NCI-H446 (cell line): Measurements from ENCODE around the gene CCDC34.

ENCODE experiments used
- DNase-seq, 2 experiments: peaks; one replicate each; lab custom pipeline; 2025; lab: John Stamatoyannopoulos, UW

The CCDC34 gene

DNA sequence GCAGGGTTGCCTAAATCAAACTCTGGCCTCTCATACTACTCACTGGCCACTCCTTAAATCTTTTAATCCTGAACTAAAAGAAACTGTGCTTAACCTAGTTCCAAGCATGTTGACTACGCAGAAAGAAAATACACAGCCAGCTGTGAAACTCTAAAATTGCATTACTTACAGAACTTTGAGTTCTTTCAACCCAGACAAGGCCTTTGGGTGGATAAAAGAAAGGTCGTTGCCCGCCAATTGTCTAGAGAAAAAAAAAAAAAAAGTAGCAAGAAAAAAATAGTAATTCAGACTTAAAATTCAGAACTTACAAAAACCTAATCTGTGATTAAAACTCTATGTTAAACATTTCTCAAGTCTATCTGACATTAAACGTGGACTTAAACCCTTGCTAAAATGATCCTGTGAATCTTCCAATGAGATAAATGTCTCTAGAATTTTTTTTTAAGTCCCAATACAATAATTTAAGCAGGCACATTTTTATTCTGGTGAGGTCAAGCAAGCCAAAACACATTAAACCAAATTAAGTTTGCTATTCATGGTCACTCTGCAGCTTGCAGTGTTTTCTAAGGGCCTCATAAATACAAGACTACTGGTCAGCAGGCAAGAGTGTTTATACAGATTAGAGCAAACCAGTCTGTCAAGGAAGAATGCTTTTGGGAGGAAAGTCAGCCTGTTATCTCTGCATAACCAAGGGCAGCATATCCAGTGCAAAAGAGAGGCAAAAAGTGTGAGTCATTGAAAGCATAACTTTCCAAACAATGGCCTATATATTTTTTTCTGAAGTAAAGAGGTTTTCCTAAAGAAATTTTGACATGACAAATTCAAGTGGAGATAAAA lies 29.5 kb upstream of the CCDC34 start:
- no peak for DNase-seq

DNA sequence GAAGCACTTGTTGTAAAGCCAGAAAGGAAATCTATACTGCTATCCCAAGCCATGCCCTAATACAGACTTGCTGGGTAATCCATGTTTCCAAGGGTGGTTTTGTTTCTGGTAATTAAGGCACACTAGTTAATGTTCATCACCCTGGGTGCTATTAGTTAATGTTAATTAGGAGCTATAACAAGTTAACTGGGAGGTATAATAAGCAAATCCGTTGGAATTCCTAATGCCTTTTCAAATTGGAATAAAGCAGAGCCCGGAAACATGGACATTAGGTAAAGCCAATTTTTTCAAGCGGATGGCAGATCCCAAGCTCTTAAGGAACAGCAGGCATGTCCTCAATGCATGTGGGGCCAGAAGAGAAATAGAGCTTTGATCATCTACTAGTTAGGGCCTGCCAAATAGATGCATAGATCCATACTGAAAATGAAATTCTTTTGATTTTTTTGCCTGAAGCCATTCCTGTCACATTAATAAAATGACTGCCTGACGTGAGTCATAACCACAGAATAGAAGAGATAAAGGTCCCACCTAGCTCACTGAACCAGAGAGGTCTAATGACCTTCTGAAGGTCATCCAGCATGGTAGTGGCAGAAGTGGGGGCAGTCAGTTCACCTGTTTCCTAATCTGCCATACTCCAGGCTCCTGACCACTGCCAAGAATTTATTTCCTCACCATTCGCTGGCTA lies 28.5 kb upstream of the CCDC34 start:
- DNase-seq, result no peak

DNA sequence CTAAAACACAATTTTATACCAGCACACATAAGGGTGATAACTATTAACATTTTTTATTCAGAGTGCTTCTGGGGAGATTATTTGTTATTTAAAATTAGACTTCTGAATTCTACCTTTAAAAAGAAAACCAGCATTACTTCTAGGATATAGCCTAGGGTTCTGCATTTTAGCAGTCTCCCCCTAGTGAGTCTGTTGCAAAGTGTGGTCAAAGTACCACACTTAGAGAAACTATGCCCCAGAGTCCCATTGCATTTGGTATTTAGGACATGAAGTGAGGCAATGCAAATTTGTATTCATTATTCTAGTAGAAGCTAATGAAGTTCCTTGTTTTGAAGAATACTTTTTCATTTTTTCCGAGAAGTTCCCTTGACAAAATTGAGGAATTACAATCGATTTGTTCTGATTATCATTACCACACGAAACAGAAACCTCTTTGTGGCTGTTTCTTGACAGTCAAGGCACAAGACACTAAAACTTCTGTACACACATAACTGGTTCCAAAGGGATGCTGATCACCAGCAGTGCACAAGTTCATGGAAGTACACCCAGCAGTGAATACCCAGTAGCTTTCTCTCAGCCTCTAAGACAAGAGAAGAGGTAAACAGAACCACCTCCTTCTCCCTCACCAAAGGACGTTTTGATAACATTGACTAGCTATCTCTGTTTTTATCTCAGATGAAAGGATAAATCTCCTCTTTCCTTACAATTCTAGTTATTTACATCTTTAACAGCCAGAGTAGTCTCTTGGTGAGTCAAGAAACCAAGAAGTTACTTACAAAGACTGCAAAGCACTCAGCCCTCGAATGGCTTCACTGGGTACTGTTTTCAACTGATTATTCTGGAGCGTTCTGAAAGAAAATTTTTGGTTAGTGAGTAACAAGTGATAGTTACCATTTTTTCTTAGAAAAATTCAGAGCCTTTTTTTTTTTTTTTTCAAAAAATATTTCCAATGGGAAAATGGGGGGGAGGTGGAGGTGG lies 27.6 kb upstream of the CCDC34 start:
- DNase-seq, result no peak

DNA sequence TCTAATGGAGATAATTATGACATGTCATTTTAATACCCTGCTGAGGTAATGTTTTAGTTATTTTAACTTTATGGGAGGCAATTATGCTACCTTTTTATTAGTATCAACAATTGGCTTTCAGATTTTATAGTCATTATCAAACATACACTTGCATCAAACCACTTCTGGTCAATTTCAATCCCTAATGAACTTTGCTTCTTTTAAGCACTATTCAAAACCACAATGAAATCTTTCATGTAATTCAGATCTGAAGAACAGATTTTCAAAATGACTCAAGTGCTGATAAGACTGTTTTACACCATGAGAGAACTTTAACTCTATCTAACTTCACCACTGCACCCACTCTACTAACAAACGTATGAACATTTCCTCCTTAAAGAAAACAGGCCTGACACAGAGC lies 25.9 kb upstream of the CCDC34 start:
- no peak for DNase-seq

DNA sequence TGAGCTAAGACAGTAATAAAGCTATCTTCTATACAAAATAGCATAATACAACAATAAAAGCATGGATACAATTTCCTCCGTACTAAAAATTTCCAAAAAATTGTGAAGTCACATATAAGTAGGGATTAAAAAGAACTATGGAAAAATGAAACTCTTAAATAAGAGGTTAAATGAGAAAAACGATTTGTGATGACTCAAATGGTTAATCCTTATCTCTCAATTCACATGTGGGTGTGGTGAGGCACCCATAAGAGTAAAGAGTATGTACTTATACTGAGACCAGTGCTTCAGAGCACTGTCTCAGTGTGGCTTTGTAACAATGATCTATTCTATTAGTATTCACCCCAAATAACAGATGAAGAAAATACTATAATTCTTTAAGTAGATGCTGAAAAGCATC lies 25.0 kb upstream of the CCDC34 start:
- DNase-seq, result no peak

DNA sequence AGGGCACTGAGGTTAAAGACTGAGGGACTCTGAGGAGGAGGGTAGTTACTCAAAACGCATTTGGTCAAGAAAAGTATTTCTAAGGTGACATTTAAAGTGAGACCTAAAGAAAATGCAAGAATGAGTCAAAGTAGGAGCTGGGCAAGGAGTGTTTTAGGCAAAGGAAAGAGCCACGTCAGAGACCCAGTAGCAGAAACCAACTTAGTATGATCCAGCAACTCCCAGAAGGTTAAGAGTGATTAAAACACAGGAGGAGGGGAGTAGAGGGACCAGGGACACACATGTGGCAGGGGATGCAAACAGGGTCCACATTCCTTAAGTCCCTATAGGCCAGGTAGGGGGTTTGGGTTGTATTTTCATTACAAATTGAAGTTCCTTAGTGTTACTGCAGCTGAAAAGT lies 24.3 kb upstream of the CCDC34 start:
- DNase-seq, result no peak

DNA sequence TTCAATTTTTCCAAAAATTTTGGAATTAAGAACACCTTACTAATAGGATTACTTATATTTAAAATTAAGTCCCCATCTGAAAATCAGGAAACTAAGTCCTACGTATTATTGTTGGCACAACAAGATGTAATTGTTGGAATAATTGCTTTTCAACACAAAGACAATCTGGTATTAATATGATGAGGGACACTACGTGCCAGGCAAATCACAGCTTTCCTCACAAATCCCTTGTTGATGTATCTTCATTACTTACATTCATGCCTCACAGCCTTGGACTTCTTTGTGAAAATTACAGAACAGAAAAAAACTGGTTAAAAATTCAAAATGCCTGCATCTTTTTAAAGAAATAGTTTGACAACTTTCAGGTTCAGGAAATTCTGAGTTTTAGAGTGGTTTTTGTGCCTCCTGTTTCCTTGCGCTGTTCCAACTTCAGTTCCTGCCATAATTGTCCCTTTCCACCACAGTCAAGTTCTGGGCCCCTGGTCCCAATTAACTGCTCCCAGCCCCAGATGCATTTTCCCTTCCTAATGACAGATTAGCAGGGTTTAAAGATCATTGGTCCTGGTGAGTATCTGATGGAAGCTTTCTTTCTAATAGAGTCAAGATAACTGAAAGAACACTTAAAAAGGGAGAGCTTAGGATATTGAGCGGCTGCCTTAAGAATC lies 23.3 kb upstream of the CCDC34 start:
- no peak for DNase-seq

DNA sequence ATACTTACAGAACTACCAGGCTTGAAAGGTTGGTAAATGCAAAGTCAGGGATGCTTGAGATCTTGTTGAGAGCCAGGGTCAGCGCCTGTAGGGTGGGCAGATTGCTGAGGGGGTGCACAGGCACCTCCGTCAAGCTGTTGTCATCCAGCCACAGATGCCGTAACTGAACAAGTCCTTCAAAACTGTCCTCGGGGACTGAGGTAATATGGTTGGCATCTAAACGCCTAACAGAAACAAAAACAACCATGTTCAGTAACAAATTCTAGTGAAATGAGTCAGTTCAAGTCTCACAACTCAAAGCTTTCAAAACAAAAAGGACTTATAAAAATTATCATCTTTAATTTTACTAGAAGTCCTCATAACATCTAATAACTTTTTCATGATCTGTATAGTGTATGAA lies 22.2 kb upstream of the CCDC34 start:
- DNase-seq, result peak in 1 of 2 experiments; percentile 38

DNA sequence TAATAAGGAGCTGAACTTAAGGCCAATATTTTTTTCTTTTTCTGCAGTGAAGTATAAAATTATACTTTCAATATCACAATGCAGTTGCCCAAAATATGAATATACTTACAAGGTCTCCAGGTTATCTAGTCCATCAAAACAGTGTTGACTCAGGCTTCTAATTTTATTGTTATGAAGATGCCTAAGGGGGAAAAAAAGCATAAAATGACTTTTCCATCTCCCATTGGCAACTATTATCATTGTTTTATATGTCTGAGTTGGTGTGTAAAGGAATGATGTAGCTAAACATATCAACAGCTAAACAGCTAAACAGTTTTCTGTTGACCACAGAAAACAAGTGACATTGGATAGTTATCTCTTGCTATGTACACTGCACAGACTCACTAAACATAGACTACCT lies 21.2 kb upstream of the CCDC34 start:
- DNase-seq, result no peak

DNA sequence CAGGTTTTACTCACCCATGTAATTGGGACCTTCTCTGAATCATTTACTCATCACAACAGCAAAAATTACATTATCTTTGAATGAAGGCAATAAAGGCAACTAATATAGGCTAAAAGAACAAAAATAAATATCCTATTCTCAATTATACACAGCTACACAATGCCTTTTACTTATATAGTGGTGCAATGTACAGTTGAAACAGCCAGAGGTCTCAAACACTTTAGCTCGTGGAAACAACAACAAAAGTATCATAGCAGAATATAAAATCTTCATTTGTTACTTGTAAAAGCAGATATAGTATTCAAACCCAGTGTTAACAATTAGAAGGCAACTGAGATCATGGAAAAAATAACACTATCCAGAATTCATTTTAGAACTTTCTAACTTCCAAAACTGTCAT lies 20.6 kb upstream of the CCDC34 start:
- no peak for DNase-seq

DNA sequence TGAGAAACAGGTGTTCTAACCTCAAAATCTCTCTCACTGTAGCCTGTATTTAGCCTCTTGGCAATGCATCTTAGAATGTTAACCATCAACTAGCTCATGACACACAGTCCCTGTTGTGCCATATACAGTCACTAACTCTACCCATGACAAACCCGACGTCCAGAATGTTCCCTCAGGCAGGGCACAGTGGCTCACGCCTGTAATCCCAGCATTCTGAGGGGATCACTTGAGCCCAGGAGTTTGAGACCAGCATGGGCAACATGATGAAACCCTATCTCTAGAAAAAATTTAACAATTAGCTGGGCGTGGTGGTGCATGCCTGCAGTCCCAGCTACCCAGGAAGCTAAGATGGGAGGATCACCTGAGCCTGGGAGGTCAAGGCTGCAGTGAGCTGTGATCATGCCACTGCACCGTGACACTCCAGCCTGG lies 18.2 kb upstream of the CCDC34 start:
- no peak for DNase-seq

DNA sequence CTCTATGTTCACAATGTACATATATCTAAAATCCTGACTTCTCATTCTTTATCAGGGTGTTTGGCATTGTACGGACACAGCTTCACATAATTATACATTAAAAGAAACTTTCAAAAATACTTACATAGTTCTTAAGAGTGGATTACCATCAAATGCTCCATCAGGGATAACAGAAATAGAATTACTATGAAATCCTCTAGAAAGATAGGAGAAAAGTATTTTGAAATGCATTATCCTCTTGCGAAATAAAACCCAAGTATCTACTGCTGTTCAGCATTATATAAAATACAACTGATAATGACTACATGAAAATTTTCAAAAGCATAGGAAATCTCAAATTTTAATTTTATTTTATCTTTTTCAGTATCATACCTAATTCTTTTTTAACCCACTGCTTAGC lies 17.8 kb upstream of the CCDC34 start:
- DNase-seq, result no peak

DNA sequence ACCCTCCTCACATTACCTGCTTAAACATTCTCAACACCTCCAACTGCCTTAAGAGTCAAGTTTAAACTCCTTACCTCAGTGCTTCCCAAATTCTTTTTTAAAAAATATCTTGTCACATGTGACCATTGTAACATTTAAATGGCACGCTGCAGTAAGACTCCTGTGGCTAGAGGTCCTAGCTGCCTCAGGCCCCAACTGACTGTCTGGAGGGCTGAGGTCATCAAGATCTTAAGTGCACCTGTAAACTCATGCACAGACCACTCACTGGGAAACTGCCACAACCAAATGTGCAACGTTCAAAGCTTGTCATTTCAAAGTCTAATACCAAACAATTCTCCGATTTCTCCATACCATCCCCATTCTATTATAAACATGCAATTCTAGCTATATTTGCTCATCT lies 16.4 kb upstream of the CCDC34 start:
- DNase-seq, result no peak

DNA sequence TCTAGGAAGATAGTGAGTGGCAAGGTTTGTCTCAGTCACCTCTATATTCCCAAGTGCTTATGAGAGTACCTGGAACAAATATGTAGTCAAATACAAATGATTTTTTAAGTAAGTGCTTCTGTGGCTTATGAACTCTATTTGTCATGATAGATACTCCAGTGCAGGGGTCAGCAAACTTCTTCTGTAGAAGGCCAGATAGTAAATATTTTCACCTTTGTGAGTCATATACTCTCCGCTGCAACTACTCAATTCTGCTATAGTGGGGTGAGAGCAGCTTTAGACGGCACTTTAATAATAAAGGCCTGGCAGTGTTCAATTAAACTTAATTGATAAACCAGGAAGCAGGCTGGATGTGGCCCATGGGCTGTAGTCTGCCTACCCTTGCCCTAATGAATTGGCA lies 12.4 kb upstream of the CCDC34 start:
- no peak for DNase-seq

DNA sequence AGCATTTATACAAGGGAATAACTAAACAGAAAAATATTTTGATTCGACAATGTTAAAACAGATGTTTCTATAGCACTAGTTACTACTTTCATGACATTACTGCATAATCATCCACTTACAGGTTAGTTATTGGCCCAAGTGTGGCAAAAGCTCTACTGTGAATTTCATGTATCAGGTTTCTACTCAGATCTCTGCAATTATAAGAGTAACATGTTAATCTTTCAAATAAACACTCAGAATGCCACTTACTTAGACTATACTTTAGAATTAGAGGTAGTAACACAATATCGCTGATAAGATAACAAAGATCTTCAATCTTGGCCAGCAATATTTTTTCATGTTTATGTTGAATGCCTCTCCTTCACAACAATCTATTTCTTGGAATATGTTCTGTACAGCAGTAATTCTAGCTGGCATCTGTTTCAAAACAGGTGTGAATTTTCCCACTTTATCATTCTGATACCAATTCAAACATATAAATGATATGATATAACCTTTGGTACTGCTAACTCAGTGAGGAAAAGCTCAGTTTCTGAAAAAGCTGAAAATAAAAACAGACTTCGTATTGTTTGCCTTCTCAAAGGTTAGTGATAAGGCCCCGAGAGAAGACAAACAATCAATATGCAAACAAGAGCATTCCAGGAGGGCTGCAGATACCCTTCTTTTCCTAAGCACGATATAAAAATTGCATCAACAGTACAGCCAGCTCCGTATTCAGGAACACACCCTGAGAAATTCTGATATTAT lies 11.0 kb upstream of the CCDC34 start:
- DNase-seq, result no peak

DNA sequence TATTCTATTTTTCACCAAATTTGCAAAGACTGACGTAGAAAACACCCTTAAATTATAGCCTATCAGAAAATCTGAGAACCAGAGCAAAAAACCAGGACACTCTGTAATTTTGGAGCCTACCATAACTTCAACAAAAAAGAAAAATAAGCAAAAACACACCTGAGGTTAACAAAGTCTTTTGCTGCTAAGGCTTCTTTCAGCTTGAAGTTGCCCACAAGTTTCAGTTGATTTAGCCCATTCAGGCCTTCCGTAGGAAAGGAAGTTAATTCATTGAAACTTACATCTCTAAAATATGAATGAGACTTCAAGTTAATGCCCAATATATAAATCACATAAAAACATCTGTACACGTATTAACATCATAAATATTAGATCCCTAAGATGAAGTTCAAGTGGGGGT lies 10.4 kb upstream of the CCDC34 start:
- no peak for DNase-seq

DNA sequence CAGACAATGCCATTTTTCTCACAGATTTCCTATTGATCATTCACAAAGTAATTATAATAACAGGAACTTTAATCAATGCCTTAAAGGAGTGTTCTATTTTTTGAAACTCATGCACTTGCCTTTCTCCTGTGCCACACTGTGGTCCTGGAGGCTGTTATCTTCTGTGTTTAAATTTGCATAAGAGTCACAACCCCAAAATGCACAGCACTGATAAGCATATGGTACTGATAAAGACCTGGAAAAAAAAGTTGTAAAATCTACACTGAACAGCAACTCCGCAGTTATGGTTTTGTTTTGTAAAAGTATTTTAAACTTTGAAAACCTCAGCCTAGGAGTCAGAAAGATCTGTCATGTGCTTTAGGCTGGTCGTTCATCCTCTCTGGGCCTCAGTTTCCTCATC lies 9.1 kb upstream of the CCDC34 start:
- DNase-seq, result no peak

DNA sequence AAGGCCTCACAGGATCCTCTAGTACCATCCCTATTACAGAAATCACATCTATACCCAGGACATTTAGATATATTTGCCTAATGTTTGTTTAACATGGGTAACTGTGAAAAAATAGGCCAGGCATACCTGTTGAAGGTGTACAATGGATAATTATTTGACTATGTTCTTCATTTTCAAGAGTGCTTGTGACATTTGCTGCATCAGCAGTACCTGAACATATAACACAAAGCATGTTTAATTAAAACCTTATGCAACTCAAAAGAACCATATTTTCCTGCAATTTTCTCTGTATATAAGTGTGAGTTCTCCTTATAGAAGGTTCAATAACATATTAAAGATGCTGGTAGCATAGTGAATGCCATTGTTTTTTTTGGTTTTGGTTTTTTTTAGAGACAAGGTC lies 8.5 kb upstream of the CCDC34 start:
- DNase-seq, result no peak

DNA sequence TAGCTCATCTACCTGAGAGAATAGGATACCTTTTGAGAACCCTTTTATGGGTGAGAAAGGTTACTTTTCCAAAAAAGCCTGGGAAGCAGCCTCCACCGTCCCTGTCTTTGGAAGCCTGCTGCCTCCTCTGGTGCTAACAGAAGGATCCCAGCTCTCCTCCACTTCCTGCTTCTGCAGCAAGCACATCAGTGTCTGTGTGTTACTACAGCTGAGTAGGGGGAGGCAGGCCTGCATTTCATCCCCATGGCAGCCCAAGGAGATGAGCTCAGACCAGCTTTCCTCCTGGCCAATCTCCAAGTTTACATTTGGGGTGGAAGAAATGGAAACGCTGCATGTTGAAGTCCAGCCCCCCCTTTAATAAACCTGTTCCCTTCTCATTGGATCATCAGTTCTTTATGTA lies 7.4 kb upstream of the CCDC34 start:
- DNase-seq, result no peak

DNA sequence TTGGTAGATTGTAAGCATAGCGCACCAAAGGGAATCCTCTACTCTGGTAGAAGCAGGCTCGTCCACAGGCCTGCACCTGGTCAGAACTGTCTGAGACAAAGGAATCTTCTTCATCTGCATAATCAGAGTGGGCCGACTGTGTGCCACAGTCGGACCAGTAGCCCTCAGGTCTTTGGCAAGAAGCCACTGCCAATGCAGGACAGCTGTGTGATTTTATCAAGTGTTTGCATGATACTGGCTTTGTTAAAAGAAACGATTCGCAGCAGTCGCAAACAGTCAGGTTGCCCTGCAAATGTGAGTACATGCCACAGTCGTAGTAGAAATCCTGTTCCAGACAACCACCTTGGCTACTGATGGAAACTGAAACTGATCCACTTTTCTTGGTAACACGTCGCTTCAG lies 4.9 kb upstream of the CCDC34 start:
- DNase-seq, result no peak

DNA sequence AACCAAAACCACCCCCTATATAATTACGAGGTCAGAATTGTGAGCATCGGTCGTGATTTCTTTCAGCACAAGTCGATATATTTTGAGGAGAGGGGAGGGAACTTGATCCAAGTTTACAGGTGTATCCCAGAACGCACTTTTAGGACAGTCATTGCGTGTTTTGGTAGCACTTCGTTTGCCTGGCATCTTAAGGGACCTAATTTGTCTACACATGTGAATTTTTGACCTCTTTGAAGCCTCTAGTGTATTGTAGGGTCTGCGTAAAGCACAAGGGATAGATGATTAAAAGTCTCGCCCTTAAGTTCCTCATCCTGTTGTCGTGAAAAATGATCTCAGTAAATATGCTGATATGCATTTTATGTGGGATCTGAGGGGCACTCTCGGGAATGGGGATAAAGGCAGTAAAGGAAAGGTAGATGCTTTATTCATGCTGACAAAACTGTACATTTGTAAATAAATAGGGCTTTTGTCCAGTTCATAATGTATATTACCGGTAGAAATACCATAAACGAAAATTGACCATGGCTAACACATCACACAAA lies 632 bp upstream of the CCDC34 start:
- no peak for DNase-seq
